Activated CD8-positive, alpha-beta memory T cell treated with anti-CD3 and anti-CD28 coated beads, Interleukin-2, amount 50 U/mL, for 24 hours (primary cell): ENCODE measurements around the gene MBNL2.

Experiments
- DNase-seq: peaks from one replicate; pipeline ENCODE4 v3.0.0-alpha.2; 2020; ENCODE audit errors: extremely low read depth

The MBNL2 gene

DNA sequence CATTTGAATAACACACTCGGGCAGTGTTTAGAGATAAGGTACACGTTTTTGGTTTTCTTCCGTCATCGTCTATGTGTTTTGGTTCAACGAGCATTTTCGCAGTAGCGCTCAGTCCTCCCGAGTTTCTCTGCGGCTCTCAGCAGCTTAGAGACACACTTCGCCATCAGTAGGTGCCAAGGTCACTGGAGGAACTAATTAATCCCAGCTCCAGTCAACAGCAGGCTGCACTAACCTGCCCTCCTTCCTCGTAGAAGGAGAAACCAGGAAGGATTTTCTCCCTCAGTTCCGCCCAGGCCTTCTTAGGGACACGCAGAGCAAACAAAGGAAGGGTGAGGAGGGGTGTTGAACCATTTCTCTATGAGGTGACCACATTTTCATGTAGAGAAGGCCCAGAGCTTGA is 12.6 kb downstream of the MBNL2 start:
- DNase-seq, result no peak

- no peak for DNase-seq
Observed at GRCh38 chr13:97235549-97236231, 13.6 kb downstream of the MBNL2 start.

DNA sequence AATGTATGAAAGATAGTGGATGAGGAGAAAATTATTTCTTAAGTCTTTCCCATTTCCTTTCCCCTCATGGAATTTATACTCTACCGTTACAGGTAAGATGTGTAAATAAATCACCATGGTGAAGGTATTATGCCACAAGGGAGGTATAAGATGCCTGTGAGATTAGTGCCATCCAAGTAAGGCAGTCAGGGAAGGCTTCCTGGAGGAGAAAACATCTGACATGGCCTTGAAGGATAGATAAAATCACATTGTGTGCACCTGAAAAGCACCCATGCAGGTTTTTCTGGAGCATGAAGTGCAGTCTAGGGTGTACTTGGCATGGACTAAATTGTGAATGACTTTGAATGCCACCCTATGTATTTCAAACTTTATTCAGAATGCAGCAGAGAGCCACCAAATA is 15.3 kb downstream of the MBNL2 start:
- DNase-seq, result no peak

DNA sequence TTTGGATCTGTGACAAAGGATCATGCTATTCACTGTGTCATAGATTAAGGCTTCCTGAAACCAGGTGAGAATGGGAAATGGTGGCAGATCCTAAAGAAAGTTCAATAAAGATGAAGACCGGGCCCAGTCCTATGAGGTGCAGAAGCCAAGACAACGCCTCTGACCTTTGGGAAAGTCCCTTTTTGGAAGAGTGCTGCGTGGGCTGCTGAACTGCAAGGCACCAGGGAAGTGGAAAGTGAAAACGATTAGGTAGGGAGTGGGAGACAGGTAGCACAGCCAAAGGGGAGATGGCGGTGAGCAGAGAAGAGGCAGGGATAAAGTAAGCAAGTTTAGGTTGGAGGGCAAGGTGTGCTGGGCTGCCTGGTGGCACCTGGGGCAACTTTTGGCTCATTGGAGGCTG is 16.3 kb downstream of the MBNL2 start:
- no peak for DNase-seq

DNA sequence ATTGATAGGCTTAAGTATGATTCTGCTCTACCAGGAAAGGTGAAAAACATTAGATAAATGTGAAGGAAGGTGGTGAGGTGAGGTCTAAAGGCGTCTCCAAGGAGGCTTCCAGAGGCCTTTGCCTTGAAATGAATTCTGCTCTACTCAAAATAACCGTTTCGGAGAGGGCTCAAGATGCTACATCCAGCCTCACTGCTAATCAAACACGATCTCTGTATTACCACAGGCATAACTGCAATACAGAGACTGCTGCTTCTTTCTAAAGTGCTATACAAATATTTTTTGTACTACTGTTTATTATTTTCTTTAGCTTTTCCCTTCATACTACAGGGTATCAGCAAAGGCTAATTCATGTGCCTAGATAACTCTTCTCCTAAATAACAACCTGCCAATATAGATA is 16.8 kb downstream of the MBNL2 start:
- no peak for DNase-seq

GRCh38 chr13:97239306-97239705 is 17.2 kb downstream of the MBNL2 start:
- no peak for DNase-seq

DNA sequence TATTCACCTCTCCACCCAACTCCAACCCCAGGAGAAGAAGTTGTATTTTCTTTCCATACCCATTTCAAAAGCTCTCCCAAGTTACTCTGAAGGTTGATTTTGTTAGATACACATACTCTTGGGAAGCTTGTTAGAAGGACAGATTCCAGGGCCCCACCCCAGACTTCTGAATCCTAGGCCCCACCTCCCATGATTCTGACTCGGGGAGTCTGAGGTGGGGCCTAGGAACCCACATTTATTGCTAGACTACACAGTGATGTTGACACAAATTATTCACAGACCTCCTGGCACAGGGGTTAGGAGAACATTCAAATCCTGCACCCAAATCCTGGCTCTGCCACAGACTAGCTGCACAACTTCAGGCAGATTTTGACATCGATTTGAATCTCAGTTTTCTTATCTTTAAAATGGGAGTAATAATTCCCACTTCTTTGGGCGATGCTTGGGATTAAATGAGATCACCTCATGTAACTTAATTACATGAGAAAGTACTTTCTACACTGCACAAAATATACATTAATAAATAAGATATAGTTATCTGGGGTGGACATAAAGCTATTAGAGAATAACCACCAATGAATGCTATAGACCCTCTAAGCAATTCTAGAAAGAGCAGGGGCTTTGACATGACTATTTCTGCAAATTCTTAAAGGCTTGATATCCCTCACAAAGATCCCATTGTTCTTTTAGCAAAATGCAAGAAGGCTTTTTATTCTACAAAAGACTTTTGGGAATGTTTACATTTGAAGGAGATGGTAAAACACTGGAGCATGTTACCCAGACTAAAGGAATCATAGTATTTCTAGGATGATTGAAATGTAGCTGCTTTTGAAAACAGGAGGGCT is 18.0 kb downstream of the MBNL2 start:
- DNase-seq, result no peak

- DNase-seq, result no peak
Observed at GRCh38 chr13:97240788-97241734, 18.9 kb downstream of the MBNL2 start.

GRCh38 chr13:97241761-97242160 is 19.6 kb downstream of the MBNL2 start:
- DNase-seq, result no peak

DNA sequence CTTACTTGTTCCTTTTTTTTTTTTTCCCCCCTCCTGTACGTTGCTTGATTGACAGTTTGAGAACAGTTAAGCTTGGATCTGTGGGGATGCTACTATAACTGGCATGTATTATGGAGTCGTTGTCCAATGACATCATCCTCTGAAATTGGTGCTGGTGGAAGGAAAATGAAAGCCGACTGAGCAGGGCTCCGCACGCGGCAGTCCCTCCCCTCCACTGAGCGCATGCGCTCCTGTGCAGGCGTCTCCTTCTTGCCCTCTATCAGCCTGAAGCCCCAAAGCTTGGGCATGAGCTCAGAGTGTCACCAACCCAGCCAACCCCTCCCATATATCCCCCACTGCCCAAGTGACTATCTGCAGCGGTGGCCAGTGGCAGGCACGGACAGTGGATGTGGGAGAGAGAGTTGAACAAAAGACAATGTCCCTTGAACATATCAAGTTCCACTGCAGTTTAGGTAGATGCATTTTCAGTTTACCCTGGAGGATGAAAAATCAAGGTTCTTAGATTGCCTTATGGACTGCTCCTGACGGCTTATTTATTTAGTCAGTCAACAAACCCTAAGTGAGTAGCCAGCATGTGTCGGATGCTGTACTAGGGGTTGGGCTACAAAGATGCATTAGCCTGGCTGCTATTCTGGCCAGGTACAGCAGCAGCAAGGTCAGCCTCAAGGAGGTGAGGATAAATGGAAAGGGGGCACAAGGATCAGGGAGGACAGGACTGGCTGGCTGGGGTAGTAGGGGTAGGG is 20.8 kb downstream of the MBNL2 start:
- no peak for DNase-seq

DNA sequence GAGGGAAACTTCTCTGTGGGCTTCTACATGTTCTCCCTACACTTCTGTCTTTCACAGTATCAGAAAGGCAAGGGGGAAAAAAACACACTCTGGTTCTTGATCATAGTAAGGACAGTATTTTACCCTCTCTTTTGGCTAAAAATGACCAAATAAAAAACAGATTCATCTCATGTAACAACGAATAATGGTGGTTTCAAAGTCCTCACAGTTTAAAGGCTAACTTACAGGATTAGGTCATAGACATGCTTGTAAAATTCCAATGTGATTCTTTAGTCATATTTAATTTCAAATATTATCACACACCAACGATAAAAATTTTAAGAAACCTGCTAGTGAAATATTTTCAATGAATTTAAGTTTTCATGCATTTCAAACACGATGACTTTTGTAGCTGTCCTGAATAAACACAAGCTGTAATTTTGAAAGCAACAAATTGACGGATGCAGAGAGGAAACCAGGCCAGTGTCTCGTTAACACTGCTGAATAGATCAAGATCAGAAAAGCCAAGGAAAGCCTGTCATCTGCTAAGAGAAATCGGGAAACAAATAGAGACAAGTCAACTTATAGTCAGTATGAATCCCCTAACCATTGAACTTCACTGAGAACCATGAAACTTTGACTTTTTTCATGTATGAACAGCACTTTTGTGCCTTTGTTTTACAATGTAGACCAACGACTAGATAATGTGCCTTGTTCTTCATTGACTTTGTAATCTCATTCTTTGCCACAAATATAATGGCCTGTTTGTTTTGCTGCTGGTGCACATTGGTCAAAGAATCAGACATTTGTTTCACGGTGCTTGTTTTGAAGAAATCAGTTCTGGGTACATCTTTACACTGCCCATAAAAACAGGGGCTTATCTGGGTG is 22.0 kb downstream of the MBNL2 start:
- no peak for DNase-seq

DNA sequence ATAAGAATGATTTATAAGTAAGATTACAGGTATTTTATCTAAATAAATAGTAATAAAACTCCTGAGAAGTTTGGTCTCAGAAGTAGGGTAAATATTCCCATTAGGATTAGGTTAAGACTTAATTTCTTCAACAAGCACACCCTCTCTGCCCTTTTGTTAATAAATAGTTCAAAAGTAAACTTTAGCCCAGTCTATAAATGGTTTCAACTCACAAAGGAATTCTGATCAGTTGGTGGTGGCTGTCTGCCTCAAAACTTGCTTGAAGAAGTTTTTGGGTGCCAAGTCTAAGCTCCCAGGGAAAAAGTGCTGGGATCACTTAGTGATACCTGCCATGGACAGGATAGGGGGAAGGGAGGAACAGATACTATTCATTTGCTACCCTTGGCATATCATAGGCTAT is 22.9 kb downstream of the MBNL2 start:
- no peak for DNase-seq

- no peak for DNase-seq
Observed at GRCh38 chr13:97246596-97247158, 24.5 kb downstream of the MBNL2 start.

- DNase-seq, result no peak
Observed at GRCh38 chr13:97248243-97248642, 26.1 kb downstream of the MBNL2 start.

DNA sequence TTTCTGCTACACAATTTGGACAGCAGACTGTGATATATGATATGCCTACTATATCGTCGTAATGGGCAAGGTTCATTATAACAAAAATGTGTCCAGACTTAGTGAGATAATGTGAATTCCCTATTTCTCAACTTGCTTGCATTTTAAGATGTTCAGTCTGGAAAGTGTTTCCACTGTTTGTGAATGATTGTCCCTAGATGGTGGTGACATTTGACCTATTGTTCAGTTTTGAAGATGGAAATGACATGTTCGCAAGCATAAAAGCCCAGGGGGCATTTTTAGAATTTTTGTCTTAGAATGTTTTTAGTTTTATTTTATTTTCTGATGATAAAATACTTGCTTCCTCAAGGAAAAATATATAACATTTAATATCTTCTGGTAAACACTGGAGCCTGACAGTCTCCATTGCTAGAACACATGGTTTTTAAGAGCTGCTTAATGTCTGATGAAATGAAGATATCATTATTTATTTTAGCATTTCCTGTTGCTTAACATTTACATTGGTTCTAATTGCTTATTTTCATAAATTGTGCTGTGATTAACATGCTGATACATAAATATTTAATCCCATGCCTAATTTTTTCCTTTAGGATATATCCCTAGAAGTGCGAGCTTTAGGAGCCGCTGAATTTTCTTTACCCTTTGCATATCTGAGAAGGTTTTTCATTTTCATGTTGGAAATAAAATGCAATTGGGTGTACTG is 27.1 kb downstream of the MBNL2 start:
- no peak for DNase-seq

GRCh38 chr13:97249796-97250495 is 27.8 kb downstream of the MBNL2 start:
- no peak for DNase-seq

- DNase-seq, result no peak
Observed at GRCh38 chr13:97250560-97250959, 28.4 kb downstream of the MBNL2 start.

- DNase-seq, result no peak
Observed at GRCh38 chr13:97252735-97253134, 30.6 kb downstream of the MBNL2 start.
